GM12875 (cell line): ENCODE measurements around the gene RNASE13.
A peak's percentile ranks its signal among the peaks of the same experiment; 100 is the strongest.

Source experiments
- H3K4me3 ChIP-seq: one replicate; pipeline ENCODE4 v1.5.1; 2011; ENCODE audit warnings: low read depth, low read length, control low read depth
- TF ChIP-seq, protein P1 (sequence below): IDR thresholded peaks from 2 replicates; pipeline ENCODE4 v1.5.1; 2011; ENCODE audit warnings: low read depth, mild to moderate bottlenecking, control low read depth, inconsistent platforms, low read length, moderate library complexity, borderline replicate concordance; ENCODE audit not compliant: insufficient read depth

RNASE13 gene

GRCh38 chr14:21071225-21072030 lies 36.8 kb upstream of the RNASE13 start:
- H3K4me3 ChIP-seq, result no peak overlapping the region
- TF ChIP-seq, protein P1, sequence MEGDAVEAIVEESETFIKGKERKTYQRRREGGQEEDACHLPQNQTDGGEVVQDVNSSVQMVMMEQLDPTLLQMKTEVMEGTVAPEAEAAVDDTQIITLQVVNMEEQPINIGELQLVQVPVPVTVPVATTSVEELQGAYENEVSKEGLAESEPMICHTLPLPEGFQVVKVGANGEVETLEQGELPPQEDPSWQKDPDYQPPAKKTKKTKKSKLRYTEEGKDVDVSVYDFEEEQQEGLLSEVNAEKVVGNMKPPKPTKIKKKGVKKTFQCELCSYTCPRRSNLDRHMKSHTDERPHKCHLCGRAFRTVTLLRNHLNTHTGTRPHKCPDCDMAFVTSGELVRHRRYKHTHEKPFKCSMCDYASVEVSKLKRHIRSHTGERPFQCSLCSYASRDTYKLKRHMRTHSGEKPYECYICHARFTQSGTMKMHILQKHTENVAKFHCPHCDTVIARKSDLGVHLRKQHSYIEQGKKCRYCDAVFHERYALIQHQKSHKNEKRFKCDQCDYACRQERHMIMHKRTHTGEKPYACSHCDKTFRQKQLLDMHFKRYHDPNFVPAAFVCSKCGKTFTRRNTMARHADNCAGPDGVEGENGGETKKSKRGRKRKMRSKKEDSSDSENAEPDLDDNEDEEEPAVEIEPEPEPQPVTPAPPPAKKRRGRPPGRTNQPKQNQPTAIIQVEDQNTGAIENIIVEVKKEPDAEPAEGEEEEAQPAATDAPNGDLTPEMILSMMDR, result no peak

DNA sequence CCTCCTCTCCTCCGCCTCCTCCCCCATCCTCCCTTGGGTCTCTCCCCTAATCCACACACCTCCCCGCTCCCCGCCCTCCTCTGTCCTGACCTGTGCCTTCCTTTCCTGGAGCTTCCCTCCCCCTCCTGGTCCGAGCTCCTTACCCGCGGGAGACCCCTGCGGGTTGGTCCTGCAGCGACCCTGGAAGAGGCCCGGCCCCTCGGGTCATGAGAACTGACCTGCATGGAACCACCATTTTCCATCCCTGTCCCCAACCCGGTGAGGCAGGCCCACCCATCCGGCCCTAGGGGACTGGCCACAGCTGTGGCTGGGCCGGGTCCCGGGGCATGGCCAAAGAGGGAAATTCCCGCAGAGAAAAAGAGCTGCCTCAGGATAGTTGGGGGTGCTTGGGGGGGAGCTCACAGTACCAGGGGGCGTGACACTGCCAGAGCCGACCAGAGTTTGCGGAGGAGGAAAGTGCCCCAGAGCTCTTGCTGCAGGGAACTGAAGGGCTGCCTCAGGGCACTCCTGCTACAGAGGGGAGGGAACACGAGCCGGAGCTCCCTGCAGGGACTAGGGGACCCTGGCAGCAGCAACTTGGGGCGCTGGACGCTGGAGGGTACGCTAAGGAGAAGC lies 36.1 kb upstream of the RNASE13 start:
- peak overlapping the region; percentile 27 for H3K4me3 ChIP-seq
- TF ChIP-seq, protein P1, result no peak

DNA sequence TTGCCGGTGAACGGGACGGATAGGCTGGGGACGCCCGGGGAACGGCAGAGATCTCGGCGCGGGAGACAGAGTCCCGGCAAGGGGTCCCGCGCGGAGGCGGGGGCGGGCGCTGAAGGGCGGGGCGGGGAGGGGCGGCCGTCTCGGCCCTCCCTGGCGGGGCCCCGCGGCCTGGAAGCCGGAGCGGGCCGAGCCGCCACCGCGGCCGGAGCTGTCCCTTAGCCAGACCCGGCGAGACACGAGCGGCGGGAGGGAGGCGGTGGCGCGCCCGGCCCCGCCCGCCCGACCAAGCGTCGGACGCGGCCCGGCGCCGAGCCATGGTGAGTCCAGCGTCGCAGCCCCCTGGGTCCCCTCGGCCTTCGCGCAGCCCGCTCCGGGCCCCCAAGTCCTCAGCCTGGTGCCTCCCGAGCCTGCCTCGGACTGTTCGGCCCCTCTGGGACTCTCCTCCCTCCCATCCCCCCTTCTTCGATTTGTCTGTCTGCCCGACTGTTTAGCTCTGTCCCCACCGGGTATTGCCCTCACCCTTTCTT lies 35.5 kb upstream of the RNASE13 start, which contains the start of gene ARHGEF40:
ARHGEF40 (plus strand) TSS at position 222 of the 527 bp plus-strand sequence; CDS start at position 315, 93 bp downstream.
- peak within 1 kb of the TSS; percentile 27 for H3K4me3 ChIP-seq
- TF ChIP-seq, protein P1, result no peak

DNA sequence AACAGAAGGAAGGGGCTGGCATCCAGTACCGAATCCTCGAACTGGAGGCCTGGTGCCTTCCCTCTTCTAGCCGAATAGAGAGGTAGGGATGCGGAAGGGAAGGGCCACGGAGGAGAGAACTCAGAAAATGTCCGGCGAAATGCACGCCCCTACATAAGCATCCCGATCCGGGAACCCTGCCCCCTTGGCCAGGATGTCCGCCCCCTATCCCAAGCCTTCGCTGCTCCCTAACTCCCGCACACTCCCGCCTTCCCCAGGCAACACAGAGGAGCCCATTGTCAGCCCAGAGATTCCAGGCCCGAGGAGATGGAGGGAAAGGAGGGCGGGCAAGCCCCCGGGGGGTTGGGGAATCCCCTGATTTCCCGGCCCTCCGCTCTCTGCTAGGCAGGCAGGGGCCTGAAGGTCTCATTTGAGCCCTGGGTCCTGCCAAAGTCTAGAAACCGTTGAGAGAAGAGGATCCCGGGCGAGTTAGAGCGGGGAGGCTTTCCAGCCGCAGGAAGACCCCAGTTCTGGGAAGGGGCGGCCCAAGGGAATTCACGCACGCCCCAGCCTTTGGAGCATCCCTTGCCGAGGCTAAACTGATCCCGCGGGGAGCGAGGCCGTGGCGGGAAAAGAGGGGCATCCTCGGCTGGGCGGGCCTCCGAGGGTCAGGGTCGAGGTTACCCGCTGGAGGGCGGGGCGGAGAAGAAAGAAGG lies 34.9 kb upstream of the RNASE13 start:
- H3K4me3 ChIP-seq, result no peak overlapping the region
- TF ChIP-seq, protein P1, result no peak

GRCh38 chr14:21068521-21069387 lies 34.1 kb upstream of the RNASE13 start:
- TF ChIP-seq, protein P1, result peak; percentile 26; the same call in 1 of the 2 replicates
- no peak overlapping the region for H3K4me3 ChIP-seq

- no peak overlapping the region for H3K4me3 ChIP-seq
- TF ChIP-seq, protein P1, result peak; percentile 16; the same call in 1 of the 2 replicates
These were observed 32.4 kb upstream of the RNASE13 start for GRCh38 chr14:21066882-21067502.
